WTC11 (cell line): Measurements from ENCODE around the gene MFSD11. TPM values are rescaled to one million over a fixed set of nuclear protein-coding genes. Genes with fewer than 3 reads are reported as not detected.
A peak's percentile ranks its signal among the peaks of the same experiment; 100 is the strongest.
"Not testable (repeated sequence)": the region's sequence is repeated elsewhere in the genome, so short reads cannot be mapped to it uniquely, and the experiment has no call there.

ENCODE experiments used
- ATAC-seq: fragments of 200-7000 bp; cut with Tn5 transposase; 2 replicates; pipeline ENCODE4 v1.10.0; 2021; ENCODE audit warnings: mild to moderate bottlenecking, moderate library complexity
- CTCF ChIA-PET: fragments of 300-600 bp; sonication (Branson Sonifier 250); formaldehyde crosslinking; loops from one replicate; lab custom pipeline; 2021; ENCODE audit warnings: antibody characterized with exemption; lab: Charles Lee
- POLR2A ChIA-PET: fragments of 350-600 bp; sonication (Branson Sonifier 250); formaldehyde crosslinking; loops from one replicate; lab custom pipeline; 2021; ENCODE audit warnings: antibody characterized with exemption; lab: Charles Lee
- DNase-seq: peaks from one replicate; pipeline ENCODE4 v3.0.0; 2021; ENCODE audit warnings: low spot score
- H3K27ac Mint-ChIP-seq: 2 replicates; pipeline ENCODE4 v1.8.0; 2021; ENCODE audit warnings: mixed read lengths
- H3K27me3 Mint-ChIP-seq: 2 replicates; pipeline ENCODE4 v1.8.0; 2021; ENCODE audit warnings: low read depth, mild to moderate bottlenecking, moderate library complexity, mixed read lengths
- H3K36me3 Mint-ChIP-seq: 2 replicates; pipeline ENCODE4 v1.8.0; 2021; ENCODE audit warnings: mixed read lengths
- H3K4me1 Mint-ChIP-seq: 2 replicates; pipeline ENCODE4 v1.8.0; 2022; ENCODE audit warnings: mixed read lengths
- H3K4me3 Mint-ChIP-seq: 2 replicates; pipeline ENCODE4 v1.8.0; 2021; ENCODE audit warnings: mild to moderate bottlenecking, moderate library complexity, mixed read lengths
- H3K9me3 Mint-ChIP-seq: 2 replicates; pipeline ENCODE4 v1.8.0; 2021; ENCODE audit warnings: mixed read lengths
- CBFB ChIP-seq: sonication (generic); formaldehyde crosslinking; IDR thresholded peaks from 2 replicates; pipeline ENCODE4 v1.8.1; 2022; ENCODE audit warnings: mild to moderate bottlenecking, low read depth, missing genetic modification reagents
- GABPB1 ChIP-seq: sonication (generic); formaldehyde crosslinking; IDR thresholded peaks from 2 replicates; pipeline ENCODE4 v1.8.1; 2023; ENCODE audit warnings: mild to moderate bottlenecking, missing genetic modification reagents
- JAZF1 ChIP-seq: fragments of 250-450 bp; sonication (Bioruptor Pico); IDR thresholded peaks from 2 replicates; pipeline ENCODE4 v1.9.0; 2021; ENCODE audit warnings: moderate library complexity, mild to moderate bottlenecking, inconsistent platforms
- MXD4 ChIP-seq: fragments of 250-450 bp; sonication (Bioruptor Pico); IDR thresholded peaks from 2 replicates; pipeline ENCODE4 v1.8.0; 2021; ENCODE audit warnings: mild to moderate bottlenecking, moderate library complexity, borderline replicate concordance
- NR1H2 ChIP-seq: sonication (generic); formaldehyde crosslinking; IDR thresholded peaks from 2 replicates; pipeline ENCODE4 v1.9.0; 2021; ENCODE audit warnings: mild to moderate bottlenecking, moderate library complexity, missing genetic modification reagents
- PRRX2 ChIP-seq: fragments of 250-450 bp; sonication (Bioruptor Pico); IDR thresholded peaks from 2 replicates; pipeline ENCODE4 v1.8.0; 2021; ENCODE audit warnings: mild to moderate bottlenecking
- total RNA-seq: library from RNA; stranded (reverse); gene quantifications from 3 replicates; pipeline ENCODE4 v1.2.3, GENCODE V29; 2021
- TF ChIP-seq, protein P1 (sequence below): fragments of 250-450 bp; sonication (Bioruptor Pico); IDR thresholded peaks from 2 replicates; pipeline ENCODE4 v1.9.0; 2021; ENCODE audit warnings: mild to moderate bottlenecking
- TF ChIP-seq, protein P2 (sequence below): sonication (generic); formaldehyde crosslinking; IDR thresholded peaks from 2 replicates; pipeline ENCODE4 v1.8.1; 2023; ENCODE audit warnings: mild to moderate bottlenecking, missing genetic modification reagents, moderate library complexity
- TF ChIP-seq, protein P3 (sequence below): sonication (generic); formaldehyde crosslinking; IDR thresholded peaks from 2 replicates; pipeline ENCODE4 v1.8.0; 2022; ENCODE audit warnings: mild to moderate bottlenecking, missing genetic modification reagents
- TF ChIP-seq, protein P4 (sequence below): sonication (generic); formaldehyde crosslinking; IDR thresholded peaks from 2 replicates; pipeline ENCODE4 v1.8.1; 2023; ENCODE audit warnings: mild to moderate bottlenecking, missing genetic modification reagents
- TF ChIP-seq, protein P5 (sequence below): sonication (generic); formaldehyde crosslinking; IDR thresholded peaks from 2 replicates; pipeline ENCODE4 v1.8.0; 2023; ENCODE audit warnings: missing genetic modification reagents, mild to moderate bottlenecking, borderline replicate concordance
- TF ChIP-seq, protein P6 (sequence below): sonication (generic); formaldehyde crosslinking; IDR thresholded peaks from 2 replicates; pipeline ENCODE4 v1.8.1; 2022; ENCODE audit warnings: missing genetic modification reagents, borderline replicate concordance

The MFSD11 gene
- total RNA-seq, 1 experiment from 2014 or later = 16.6 TPM

DNA sequence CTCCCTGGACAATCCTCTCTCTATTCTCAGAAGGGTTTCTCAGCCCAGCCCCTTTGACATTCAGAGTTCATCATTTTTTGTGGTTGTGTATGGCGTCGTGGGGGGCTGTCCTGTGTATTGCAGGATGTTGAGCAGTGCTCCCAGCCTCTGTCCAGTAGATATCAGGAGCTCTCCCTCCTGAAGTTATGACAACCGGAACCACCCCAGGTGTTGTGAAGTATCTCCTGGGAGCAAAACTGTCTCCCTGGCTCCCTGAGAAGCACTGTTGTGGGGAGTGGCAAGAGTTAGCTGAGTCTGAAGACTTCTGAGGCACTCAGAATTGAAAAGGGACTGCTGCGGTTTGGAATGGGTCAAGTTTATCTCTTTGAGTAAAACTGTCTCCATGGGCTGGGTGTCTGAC, 74.3 kb downstream of the MFSD11 start (continued):
- TF ChIP-seq GABPB1 (no peak), CBFB (CRISPR knock-in tag) (no peak)
- TF ChIP-seq, protein P1, sequence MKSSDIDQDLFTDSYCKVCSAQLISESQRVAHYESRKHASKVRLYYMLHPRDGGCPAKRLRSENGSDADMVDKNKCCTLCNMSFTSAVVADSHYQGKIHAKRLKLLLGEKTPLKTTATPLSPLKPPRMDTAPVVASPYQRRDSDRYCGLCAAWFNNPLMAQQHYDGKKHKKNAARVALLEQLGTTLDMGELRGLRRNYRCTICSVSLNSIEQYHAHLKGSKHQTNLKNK (CRISPR knock-in tag) = no peak

DNA sequence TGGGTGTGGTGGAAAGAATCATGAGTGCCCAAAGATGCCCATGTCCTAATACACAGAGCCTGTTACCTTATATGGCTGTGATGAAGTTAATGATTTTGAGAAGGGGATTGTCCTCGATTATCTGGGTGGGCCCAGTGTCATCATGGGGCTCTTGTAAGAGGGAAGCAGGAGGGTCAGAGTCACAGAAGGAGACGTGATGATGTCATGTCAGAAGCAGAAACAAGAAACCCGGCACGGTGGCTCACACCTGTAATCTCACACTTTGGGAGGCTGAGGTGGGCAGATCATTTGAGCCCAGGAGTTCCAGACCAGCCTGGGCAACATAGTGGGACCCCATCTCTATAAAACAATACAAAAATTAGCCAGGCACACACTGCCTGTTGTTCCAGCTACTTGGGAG, 75.0 kb downstream of the MFSD11 start:
- no peak overlapping the region for H3K4me3 Mint-ChIP-seq
- H3K27ac Mint-ChIP-seq = no peak overlapping the region
- H3K27me3 Mint-ChIP-seq = no peaks in the 10 kb centered on the region
- TF ChIP-seq, protein P2, sequence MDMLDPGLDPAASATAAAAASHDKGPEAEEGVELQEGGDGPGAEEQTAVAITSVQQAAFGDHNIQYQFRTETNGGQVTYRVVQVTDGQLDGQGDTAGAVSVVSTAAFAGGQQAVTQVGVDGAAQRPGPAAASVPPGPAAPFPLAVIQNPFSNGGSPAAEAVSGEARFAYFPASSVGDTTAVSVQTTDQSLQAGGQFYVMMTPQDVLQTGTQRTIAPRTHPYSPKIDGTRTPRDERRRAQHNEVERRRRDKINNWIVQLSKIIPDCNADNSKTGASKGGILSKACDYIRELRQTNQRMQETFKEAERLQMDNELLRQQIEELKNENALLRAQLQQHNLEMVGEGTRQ (CRISPR knock-in tag) = no peak
- TF ChIP-seq NR1H2 (CRISPR knock-in tag) (no peak), PRRX2 (CRISPR knock-in tag) (no peak), JAZF1 (CRISPR knock-in tag) (no peak), MXD4 (CRISPR knock-in tag) (no peak)
- TF ChIP-seq, protein P3, sequence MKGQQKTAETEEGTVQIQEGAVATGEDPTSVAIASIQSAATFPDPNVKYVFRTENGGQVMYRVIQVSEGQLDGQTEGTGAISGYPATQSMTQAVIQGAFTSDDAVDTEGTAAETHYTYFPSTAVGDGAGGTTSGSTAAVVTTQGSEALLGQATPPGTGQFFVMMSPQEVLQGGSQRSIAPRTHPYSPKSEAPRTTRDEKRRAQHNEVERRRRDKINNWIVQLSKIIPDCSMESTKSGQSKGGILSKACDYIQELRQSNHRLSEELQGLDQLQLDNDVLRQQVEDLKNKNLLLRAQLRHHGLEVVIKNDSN (CRISPR knock-in tag) = no peak
- TF ChIP-seq, protein P4, sequence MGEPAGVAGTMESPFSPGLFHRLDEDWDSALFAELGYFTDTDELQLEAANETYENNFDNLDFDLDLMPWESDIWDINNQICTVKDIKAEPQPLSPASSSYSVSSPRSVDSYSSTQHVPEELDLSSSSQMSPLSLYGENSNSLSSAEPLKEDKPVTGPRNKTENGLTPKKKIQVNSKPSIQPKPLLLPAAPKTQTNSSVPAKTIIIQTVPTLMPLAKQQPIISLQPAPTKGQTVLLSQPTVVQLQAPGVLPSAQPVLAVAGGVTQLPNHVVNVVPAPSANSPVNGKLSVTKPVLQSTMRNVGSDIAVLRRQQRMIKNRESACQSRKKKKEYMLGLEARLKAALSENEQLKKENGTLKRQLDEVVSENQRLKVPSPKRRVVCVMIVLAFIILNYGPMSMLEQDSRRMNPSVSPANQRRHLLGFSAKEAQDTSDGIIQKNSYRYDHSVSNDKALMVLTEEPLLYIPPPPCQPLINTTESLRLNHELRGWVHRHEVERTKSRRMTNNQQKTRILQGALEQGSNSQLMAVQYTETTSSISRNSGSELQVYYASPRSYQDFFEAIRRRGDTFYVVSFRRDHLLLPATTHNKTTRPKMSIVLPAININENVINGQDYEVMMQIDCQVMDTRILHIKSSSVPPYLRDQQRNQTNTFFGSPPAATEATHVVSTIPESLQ = no peak
- TF ChIP-seq, protein P5, sequence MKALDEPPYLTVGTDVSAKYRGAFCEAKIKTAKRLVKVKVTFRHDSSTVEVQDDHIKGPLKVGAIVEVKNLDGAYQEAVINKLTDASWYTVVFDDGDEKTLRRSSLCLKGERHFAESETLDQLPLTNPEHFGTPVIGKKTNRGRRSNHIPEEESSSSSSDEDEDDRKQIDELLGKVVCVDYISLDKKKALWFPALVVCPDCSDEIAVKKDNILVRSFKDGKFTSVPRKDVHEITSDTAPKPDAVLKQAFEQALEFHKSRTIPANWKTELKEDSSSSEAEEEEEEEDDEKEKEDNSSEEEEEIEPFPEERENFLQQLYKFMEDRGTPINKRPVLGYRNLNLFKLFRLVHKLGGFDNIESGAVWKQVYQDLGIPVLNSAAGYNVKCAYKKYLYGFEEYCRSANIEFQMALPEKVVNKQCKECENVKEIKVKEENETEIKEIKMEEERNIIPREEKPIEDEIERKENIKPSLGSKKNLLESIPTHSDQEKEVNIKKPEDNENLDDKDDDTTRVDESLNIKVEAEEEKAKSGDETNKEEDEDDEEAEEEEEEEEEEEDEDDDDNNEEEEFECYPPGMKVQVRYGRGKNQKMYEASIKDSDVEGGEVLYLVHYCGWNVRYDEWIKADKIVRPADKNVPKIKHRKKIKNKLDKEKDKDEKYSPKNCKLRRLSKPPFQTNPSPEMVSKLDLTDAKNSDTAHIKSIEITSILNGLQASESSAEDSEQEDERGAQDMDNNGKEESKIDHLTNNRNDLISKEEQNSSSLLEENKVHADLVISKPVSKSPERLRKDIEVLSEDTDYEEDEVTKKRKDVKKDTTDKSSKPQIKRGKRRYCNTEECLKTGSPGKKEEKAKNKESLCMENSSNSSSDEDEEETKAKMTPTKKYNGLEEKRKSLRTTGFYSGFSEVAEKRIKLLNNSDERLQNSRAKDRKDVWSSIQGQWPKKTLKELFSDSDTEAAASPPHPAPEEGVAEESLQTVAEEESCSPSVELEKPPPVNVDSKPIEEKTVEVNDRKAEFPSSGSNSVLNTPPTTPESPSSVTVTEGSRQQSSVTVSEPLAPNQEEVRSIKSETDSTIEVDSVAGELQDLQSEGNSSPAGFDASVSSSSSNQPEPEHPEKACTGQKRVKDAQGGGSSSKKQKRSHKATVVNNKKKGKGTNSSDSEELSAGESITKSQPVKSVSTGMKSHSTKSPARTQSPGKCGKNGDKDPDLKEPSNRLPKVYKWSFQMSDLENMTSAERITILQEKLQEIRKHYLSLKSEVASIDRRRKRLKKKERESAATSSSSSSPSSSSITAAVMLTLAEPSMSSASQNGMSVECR (CRISPR knock-in tag) = no peak
- TF ChIP-seq, all 79 proteins: peak for 0
- ATAC-seq = no peak
- CTCF ChIA-PET = no interaction called here
- POLR2A ChIA-PET = no interaction called here
- H3K4me1 Mint-ChIP-seq = peaks cover 7% of the 10 kb centered on the region
- DNase-seq = no peak
- no peaks in the 10 kb centered on the region for H3K9me3 Mint-ChIP-seq
- no peaks in the 10 kb centered on the region for H3K36me3 Mint-ChIP-seq

DNA sequence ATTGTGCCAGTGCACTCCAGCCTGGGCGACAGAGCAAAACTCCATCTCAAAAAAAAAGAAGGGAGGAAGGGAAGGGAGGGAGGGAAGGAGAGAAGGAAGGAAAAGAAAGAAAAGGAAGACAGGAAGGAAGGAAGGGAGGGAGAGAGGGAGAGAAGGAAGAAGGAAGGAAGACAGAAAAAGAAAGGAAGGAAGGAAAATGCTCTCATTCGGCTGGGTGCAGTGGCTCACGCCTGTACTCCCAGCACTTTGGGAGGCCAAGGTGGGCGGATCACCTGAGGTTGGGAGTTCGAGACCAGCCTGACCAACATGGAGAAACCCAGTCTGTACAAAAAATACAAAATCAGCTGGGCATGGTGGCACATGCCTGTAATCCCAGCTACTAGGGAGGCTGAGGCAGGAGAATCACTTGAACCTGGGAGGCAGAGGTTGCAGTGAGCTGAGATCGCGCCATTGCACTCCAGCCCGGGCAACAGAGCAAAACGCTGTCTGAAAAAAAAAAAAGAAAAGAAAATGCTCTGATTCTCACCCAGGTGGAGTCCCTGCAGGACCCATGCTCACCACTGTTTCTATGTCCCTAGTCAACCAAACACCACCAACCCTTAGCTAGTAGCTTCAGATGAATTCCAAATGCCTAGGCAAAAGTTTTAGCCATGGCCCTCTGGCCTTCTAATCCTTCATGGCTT, 78.1 kb downstream of the MFSD11 start:
- ATAC-seq = peak; percentile 73
- ChIA-PET POLR2A (interaction anchor here (0.7 kb wide), 1 partner anchor 26 kb away, joined by 3 read pairs; no protein-coding TSS in a partner anchor), CTCF (interaction anchor here (0.7 to 2.8 kb wide), 3 partner anchors 52 to 250 kb away, joined by 4 to 16 read pairs (median 4); partner anchors contain the start of gene MGAT5B)
- H3K4me1 Mint-ChIP-seq = peaks cover 16% of the 10 kb centered on the region
- not testable (repeated sequence) for H3K27ac Mint-ChIP-seq, H3K27me3 Mint-ChIP-seq, H3K36me3 Mint-ChIP-seq, DNase-seq, H3K4me3 Mint-ChIP-seq, H3K9me3 Mint-ChIP-seq
- TF ChIP-seq, protein P6, sequence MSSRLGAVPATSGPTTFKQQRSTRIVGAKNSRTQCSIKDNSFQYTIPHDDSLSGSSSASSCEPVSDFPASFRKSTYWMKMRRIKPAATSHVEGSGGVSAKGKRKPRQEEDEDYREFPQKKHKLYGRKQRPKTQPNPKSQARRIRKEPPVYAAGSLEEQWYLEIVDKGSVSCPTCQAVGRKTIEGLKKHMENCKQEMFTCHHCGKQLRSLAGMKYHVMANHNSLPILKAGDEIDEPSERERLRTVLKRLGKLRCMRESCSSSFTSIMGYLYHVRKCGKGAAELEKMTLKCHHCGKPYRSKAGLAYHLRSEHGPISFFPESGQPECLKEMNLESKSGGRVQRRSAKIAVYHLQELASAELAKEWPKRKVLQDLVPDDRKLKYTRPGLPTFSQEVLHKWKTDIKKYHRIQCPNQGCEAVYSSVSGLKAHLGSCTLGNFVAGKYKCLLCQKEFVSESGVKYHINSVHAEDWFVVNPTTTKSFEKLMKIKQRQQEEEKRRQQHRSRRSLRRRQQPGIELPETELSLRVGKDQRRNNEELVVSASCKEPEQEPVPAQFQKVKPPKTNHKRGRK = peak; percentile 86; the same call in 1 of the 2 replicates
